ENCODE measurements around the gene SLC25A25. TPM values are rescaled to one million over a fixed set of nuclear protein-coding genes. Genes with fewer than 3 reads are reported as not detected.

The SLC25A25 gene
- total and polyA plus RNA-seq, 9 of the 15 experiments (the other 6 are each of a cell fraction or from before 2014, with no cell fraction given) = 0.07 to 35.9 (median 23.2) TPM

GRCh38 chr9:128034821-128035652 lies 33.0 kb upstream of the SLC25A25 start (continued):
- TF ChIP-seq, protein P1, sequence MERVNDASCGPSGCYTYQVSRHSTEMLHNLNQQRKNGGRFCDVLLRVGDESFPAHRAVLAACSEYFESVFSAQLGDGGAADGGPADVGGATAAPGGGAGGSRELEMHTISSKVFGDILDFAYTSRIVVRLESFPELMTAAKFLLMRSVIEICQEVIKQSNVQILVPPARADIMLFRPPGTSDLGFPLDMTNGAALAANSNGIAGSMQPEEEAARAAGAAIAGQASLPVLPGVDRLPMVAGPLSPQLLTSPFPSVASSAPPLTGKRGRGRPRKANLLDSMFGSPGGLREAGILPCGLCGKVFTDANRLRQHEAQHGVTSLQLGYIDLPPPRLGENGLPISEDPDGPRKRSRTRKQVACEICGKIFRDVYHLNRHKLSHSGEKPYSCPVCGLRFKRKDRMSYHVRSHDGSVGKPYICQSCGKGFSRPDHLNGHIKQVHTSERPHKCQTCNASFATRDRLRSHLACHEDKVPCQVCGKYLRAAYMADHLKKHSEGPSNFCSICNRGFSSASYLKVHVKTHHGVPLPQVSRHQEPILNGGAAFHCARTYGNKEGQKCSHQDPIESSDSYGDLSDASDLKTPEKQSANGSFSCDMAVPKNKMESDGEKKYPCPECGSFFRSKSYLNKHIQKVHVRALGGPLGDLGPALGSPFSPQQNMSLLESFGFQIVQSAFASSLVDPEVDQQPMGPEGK (CRISPR knock-in tag; IDR thresholded peaks at IDR 0.05; ENCODE audit: borderline replicate concordance) = no peak
- TF ChIP-seq, protein P2, sequence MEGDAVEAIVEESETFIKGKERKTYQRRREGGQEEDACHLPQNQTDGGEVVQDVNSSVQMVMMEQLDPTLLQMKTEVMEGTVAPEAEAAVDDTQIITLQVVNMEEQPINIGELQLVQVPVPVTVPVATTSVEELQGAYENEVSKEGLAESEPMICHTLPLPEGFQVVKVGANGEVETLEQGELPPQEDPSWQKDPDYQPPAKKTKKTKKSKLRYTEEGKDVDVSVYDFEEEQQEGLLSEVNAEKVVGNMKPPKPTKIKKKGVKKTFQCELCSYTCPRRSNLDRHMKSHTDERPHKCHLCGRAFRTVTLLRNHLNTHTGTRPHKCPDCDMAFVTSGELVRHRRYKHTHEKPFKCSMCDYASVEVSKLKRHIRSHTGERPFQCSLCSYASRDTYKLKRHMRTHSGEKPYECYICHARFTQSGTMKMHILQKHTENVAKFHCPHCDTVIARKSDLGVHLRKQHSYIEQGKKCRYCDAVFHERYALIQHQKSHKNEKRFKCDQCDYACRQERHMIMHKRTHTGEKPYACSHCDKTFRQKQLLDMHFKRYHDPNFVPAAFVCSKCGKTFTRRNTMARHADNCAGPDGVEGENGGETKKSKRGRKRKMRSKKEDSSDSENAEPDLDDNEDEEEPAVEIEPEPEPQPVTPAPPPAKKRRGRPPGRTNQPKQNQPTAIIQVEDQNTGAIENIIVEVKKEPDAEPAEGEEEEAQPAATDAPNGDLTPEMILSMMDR (IDR thresholded peaks at IDR 0.05 in 2 of 3, conservative IDR thresholded peaks at IDR 0.05 in 1 of 3; ENCODE audit: insufficient read depth in 2 of 3, low read depth in 1 of 3, low read length in 3 of 3) = peak; percentile 93 to 95 (median 93)
- no peak for TF ChIP-seq HDAC3 (IDR thresholded peaks at IDR 0.05; ENCODE audit: borderline replicate concordance, partially characterized antibody)
- TF ChIP-seq HNRNPK (IDR thresholded peaks at IDR 0.05; ENCODE audit: low read depth, low read length, poor library complexity, severe bottlenecking) = no peak
- no peak for TF ChIP-seq PRMT5 (CRISPR knock-in tag; IDR thresholded peaks at IDR 0.05)
- TF ChIP-seq, protein P3, sequence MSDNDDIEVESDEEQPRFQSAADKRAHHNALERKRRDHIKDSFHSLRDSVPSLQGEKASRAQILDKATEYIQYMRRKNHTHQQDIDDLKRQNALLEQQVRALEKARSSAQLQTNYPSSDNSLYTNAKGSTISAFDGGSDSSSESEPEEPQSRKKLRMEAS (CRISPR knock-in tag; IDR thresholded peaks at IDR 0.05) = peak; percentile 72; the same call in 1 of the 2 replicates
- no peak for TF ChIP-seq NCOA1 (IDR thresholded peaks at IDR 0.05; ENCODE audit: low read depth)
- TF ChIP-seq DLX4 (CRISPR knock-in tag; IDR thresholded peaks at IDR 0.05) = no peak
- no peak for TF ChIP-seq TGIF2 (CRISPR knock-in tag; IDR thresholded peaks at IDR 0.05)
- no peak for TF ChIP-seq ETV6 (IDR thresholded peaks at IDR 0.05; ENCODE audit: borderline replicate concordance in 1 of 2, low read depth in 2 of 2, low read length in 1 of 2)
- TF ChIP-seq ETV6 (CRISPR knock-in tag; IDR thresholded peaks at IDR 0.05; ENCODE audit: borderline replicate concordance) = no peak
- TF ChIP-seq ZNF449 (CRISPR knock-in tag; IDR thresholded peaks at IDR 0.05) = no peak
- TF ChIP-seq CHAMP1 (IDR thresholded peaks at IDR 0.05) = no peak
- no peak for TF ChIP-seq HCFC1 (IDR thresholded peaks at IDR 0.05; ENCODE audit: low read depth, low read length)
- TF ChIP-seq BMI1 (IDR thresholded peaks at IDR 0.05; ENCODE audit: low read length) = no peak
- peak; percentile 60; the same call in 1 of the 2 replicates for TF ChIP-seq MTA3 (IDR thresholded peaks at IDR 0.05; ENCODE audit: borderline replicate concordance)
- no peak; a peak in 1 of 4 replicates for TF ChIP-seq NONO (IDR thresholded peaks at IDR 0.05; ENCODE audit: low read depth in 2 of 2, low read length in 1 of 2)
- no peak for TF ChIP-seq MTF1 (CRISPR knock-in tag; IDR thresholded peaks at IDR 0.05; ENCODE audit: borderline replicate concordance)
